HCT116 (cell line): ENCODE data around the gene MARCHF7. TPM values are rescaled to one million over a fixed set of nuclear protein-coding genes. Genes with fewer than 3 reads are reported as not detected.
"Not testable (repeated sequence)": the region's sequence is repeated elsewhere in the genome, so short reads cannot be mapped to it uniquely, and the experiment has no call there.

ENCODE experiments used
- ATAC-seq: fragments of 200-7000 bp; cut with Tn5 transposase; 2 replicates; pipeline ENCODE4 v1.9.1; 2020; ENCODE audit warnings: mild to moderate bottlenecking, moderate library complexity
- BruUV-seq: library from RNA; stranded (reverse); fragments of 400-500 nt; replicated peaks from 2 replicates; lab custom pipeline; 2021; lab: Mats Ljungman, UMichigan
- CTCF ChIA-PET: fragments of 300-600 bp; sonication (Branson Sonifier 250); formaldehyde crosslinking; loops from one replicate; lab custom pipeline; 2021; ENCODE audit warnings: antibody characterized with exemption; lab: Charles Lee
- POLR2A ChIA-PET: fragments of 300-600, 350-600 bp; sonication (Branson Sonifier 250); formaldehyde crosslinking; loops from one replicate; lab custom pipeline; 2021; ENCODE audit warnings: antibody characterized with exemption; lab: Charles Lee
- RAD21 ChIA-PET, 2 experiments: fragments of 300-600 bp; sonication (Branson Sonifier 250); formaldehyde crosslinking; loops; one replicate each; lab custom pipeline; 2023; ENCODE audit warnings: low total read pairs in 2 of 2; ENCODE audit not compliant: uncharacterized antibody in 2 of 2, unreplicated experiment in 2 of 2, low non-redundant PET in 1 of 2; lab: Charles Lee
- DNase-seq: peaks from one replicate; pipeline ENCODE4 v3.0.0-alpha.2; 2010; ENCODE audit warnings: low read depth, low spot score
- H2AFZ ChIP-seq: fragments of 200-600 bp; shearing (Covaris generic), sonication (generic); 2 replicates; pipeline ENCODE4 v1.6.1; 2017; ENCODE audit warnings: low read depth, mixed run types, mixed read lengths, antibody characterized with exemption, low read length; ENCODE audit not compliant: poor library complexity, severe bottlenecking
- H3K27ac ChIP-seq: 2 replicates; pipeline ENCODE4 v1.5.1; 2012; ENCODE audit warnings: low read depth, low read length
- H3K27me3 ChIP-seq: fragments of 200-600 bp; sonication (generic); 2 replicates; pipeline ENCODE4 v1.6.1; 2016; ENCODE audit warnings: mixed run types, low read length, mixed read lengths; ENCODE audit not compliant: insufficient read depth
- H3K36me3 ChIP-seq, 2 experiments: fragments of 200-500 bp in 1 of 2; fragments of 200-600 bp in 1 of 2; sonication (Bioruptor generic) in 1 of 2; sonication (generic) in 1 of 2; 2 replicates each; pipeline versions ENCODE4 v1.5.1 to v1.6.1; 2014 to 2016; ENCODE audit warnings: low read length in 2 of 2, inconsistent platforms in 1 of 2, mixed read lengths in 1 of 2, mixed run types in 1 of 2; ENCODE audit not compliant: insufficient read depth in 2 of 2, control insufficient read depth in 1 of 2
- H3K4me1 ChIP-seq, 2 experiments: fragments of 200-600 bp in 1 of 2; sonication (generic) in 1 of 2; 2 replicates each; pipeline versions ENCODE4 v1.5.1 to v1.6.1; 2012 to 2017; ENCODE audit warnings: low read length in 2 of 2, inconsistent platforms in 1 of 2, mild to moderate bottlenecking in 1 of 2, mixed read lengths in 1 of 2, mixed run types in 1 of 2, moderate library complexity in 1 of 2; ENCODE audit not compliant: insufficient read depth in 2 of 2, control insufficient read depth in 1 of 2
- H3K4me2 ChIP-seq: fragments of 200-600 bp; sonication (generic); 2 replicates; pipeline ENCODE4 v1.6.1; 2017; ENCODE audit warnings: mixed run types, low read length, mixed read lengths
- H3K4me3 ChIP-seq, 2 experiments: fragments of 200-600 bp in 1 of 2; sonication (generic) in 1 of 2; replicated peaks in 1 of 2; 2 replicates each; pipeline ENCODE4 v1.5.1; 2011 to 2016; ENCODE audit warnings: low read length in 2 of 2, control low read depth in 1 of 2, low read depth in 1 of 2, mild to moderate bottlenecking in 1 of 2, mixed read lengths in 1 of 2, mixed run types in 1 of 2
- H3K79me2 ChIP-seq: fragments of 200-600 bp; sonication (generic); 2 replicates; pipeline ENCODE4 v1.6.1; 2017; ENCODE audit warnings: mild to moderate bottlenecking, mixed run types, low read length, moderate library complexity, mixed read lengths; ENCODE audit not compliant: insufficient read depth
- H3K9ac ChIP-seq: fragments of 200-600 bp; sonication (generic); 2 replicates; pipeline ENCODE4 v1.6.1; 2016; ENCODE audit warnings: low read length, mixed read lengths
- H3K9me2 ChIP-seq: fragments of 200-600 bp; sonication (generic), shearing (Covaris generic); 2 replicates; pipeline ENCODE4 v1.6.1; 2017; ENCODE audit warnings: mixed run types, mild to moderate bottlenecking, moderate library complexity; ENCODE audit not compliant: insufficient read depth
- H3K9me3 ChIP-seq, 2 experiments: fragments of 200-500 bp in 1 of 2; fragments of 200-600 bp in 1 of 2; sonication (Bioruptor generic) in 1 of 2; sonication (generic) in 1 of 2; 2 replicates each; pipeline ENCODE4 v1.6.1; 2014 to 2017; ENCODE audit warnings: low read length in 2 of 2, mixed read lengths in 2 of 2, inconsistent platforms in 1 of 2, low read depth in 1 of 2, mild to moderate bottlenecking in 1 of 2, mixed run types in 1 of 2, moderate library complexity in 1 of 2; ENCODE audit not compliant: control insufficient read depth in 1 of 2, insufficient read depth in 1 of 2
- H4K20me1 ChIP-seq: fragments of 200-600 bp; sonication (generic), shearing (Covaris generic); 2 replicates; pipeline ENCODE4 v1.6.1; 2017; ENCODE audit warnings: mixed run types, mild to moderate bottlenecking, moderate library complexity; ENCODE audit not compliant: insufficient read depth
- CEBPB ChIP-seq: IDR thresholded peaks from 2 replicates; pipeline ENCODE4 v1.6.1; 2012; ENCODE audit warnings: low read depth
- CTCF ChIP-seq, 3 experiments: fragments of 200-600 bp in 1 of 3; sonication (generic) in 1 of 3; IDR thresholded peaks in 2 of 3; conservative IDR thresholded peaks in 1 of 3; 2 replicates each; pipeline ENCODE4 v1.5.1; 2012 to 2017; ENCODE audit warnings: low read depth in 2 of 3, low read length in 2 of 3, antibody characterized with exemption in 1 of 3, borderline replicate concordance in 1 of 3, control low read depth in 1 of 3, mild to moderate bottlenecking in 1 of 3, mixed read lengths in 1 of 3, mixed run types in 1 of 3, moderate library complexity in 1 of 3; ENCODE audit not compliant: insufficient read depth in 1 of 3
- EGR1 ChIP-seq: IDR thresholded peaks from 2 replicates; pipeline ENCODE4 v1.6.1; 2012; ENCODE audit warnings: low read depth
- EZH2 ChIP-seq: fragments of 200-600 bp; sonication (generic); IDR thresholded peaks from 2 replicates; pipeline ENCODE4 v1.6.1; 2017; ENCODE audit warnings: antibody characterized with exemption, mixed run types
- EZH2phosphoT487 ChIP-seq: fragments of 200-600 bp; IDR thresholded peaks from 2 replicates; pipeline ENCODE4 v1.6.1; 2018; ENCODE audit warnings: antibody characterized with exemption, borderline replicate concordance
- RAD21 ChIP-seq: IDR thresholded peaks from 2 replicates; pipeline ENCODE4 v1.6.1; 2012; ENCODE audit warnings: low read depth, mild to moderate bottlenecking
- REST ChIP-seq: IDR thresholded peaks from 2 replicates; pipeline ENCODE4 v1.6.1; 2012; ENCODE audit warnings: low read depth
- ZBTB33 ChIP-seq: IDR thresholded peaks from 2 replicates; pipeline ENCODE4 v1.6.1; 2011; ENCODE audit warnings: mild to moderate bottlenecking, low read length, moderate library complexity; ENCODE audit not compliant: insufficient replicate concordance; ENCODE audit errors: extremely low read depth
- ZFX ChIP-seq: fragments of 450-650 bp; IDR thresholded peaks from 2 replicates; pipeline ENCODE4 v1.6.1; 2017
- ZNF274 ChIP-seq: fragments of 200-500 bp; sonication (Bioruptor generic); IDR thresholded peaks from 2 replicates; pipeline ENCODE4 v1.6.1; 2014; ENCODE audit warnings: mild to moderate bottlenecking, low read depth, low read length, inconsistent platforms
- intact Hi-C: fragments of 100-400 bp; cut with micrococcal nuclease; formaldehyde crosslinking; loops from 2 replicates; pipeline ENCODE4 v1.10.0; 2022
- total RNA-seq: library from RNA; stranded (reverse); gene quantifications from one replicate; pipeline ENCODE4 v1.2.1, GENCODE V29; 2021; ENCODE audit not compliant: unreplicated experiment

MARCHF7 gene
- total RNA-seq, 1 experiment from 2014 or later, result 65.9 TPM

- ChIA-PET POLR2A (no interaction called here), CTCF (no interaction called here), RAD21 (no interaction called here)
- intact Hi-C loops, result no loop called here
- H2AFZ ChIP-seq, result no peak overlapping the region
- no peaks in the 10 kb centered on the region for H3K27me3 ChIP-seq
- H3K9me3 ChIP-seq, result no peaks in the 10 kb centered on the region
- no peaks in the 10 kb centered on the region for H3K9me2 ChIP-seq
- peaks cover 23 to 38% of the 10 kb centered on the region in 2 experiments for H3K36me3 ChIP-seq
- H4K20me1 ChIP-seq, result peaks cover 10% of the 10 kb centered on the region; the same call in 1 of the 2 replicates
- no peak overlapping the region for H3K4me3 ChIP-seq
- no peak for DNase-seq
- H3K9ac ChIP-seq, result no peak overlapping the region
- H3K4me2 ChIP-seq, result no peak overlapping the region
- peaks cover 88% of the 10 kb centered on the region for H3K79me2 ChIP-seq
- ATAC-seq, result no peak
- TF ChIP-seq EZH2 (no peak), EGR1 (no peak), ZNF274 (no peak), REST (no peak), CEBPB (no peak), RAD21 (no peak), CTCF (IDR thresholded peaks at IDR 0.05 in 2 of 3, conservative IDR thresholded peaks at IDR 0.05 in 1 of 3; ENCODE audit: borderline replicate concordance in 1 of 3, insufficient read depth in 1 of 3, low read depth in 2 of 3, low read length in 2 of 3) (no peak), EZH2phosphoT487 (no peak), ZBTB33 (no peak), ZFX (no peak)
- no peaks in the 10 kb centered on the region for H3K4me1 ChIP-seq
- no TSS peak for BruUV-seq
- H3K27ac ChIP-seq, result no peak overlapping the region
These were observed 32.1 kb downstream of the MARCHF7 start for GRCh38 chr2:159744363-159744762.

- H4K20me1 ChIP-seq, H3K4me3 ChIP-seq, H3K9me2 ChIP-seq, POLR2A ChIA-PET, CTCF ChIA-PET, H3K9me3 ChIP-seq, H3K27me3 ChIP-seq, H3K27ac ChIP-seq, H2AFZ ChIP-seq, ATAC-seq, H3K9ac ChIP-seq, RAD21 ChIA-PET, H3K4me2 ChIP-seq, BruUV-seq, H3K4me1 ChIP-seq, intact Hi-C loops, DNase-seq: not testable (repeated sequence)
- peaks cover 25 to 38% of the 10 kb centered on the region in 2 experiments for H3K36me3 ChIP-seq
- H3K79me2 ChIP-seq, result peaks cover 87% of the 10 kb centered on the region
These were observed 32.9 kb downstream of the MARCHF7 start for GRCh38 chr2:159745237-159745636.
